Smooth muscle cell of the umbilical artery (primary cell): ENCODE results near the gene MACROD2. TPM values are rescaled to one million over a fixed set of nuclear protein-coding genes. Genes with fewer than 3 reads are reported as not detected.

ENCODE experiments used
- total RNA-seq: library from RNA; depleted of rRNA; stranded (reverse); fragments of >200 nt; gene quantifications from 2 replicates; pipeline ENCODE4 v1.2.3, GENCODE V29; 2014

The MACROD2 gene
- total RNA-seq = 1.8 and 2.6 TPM in 2 replicates

DNA sequence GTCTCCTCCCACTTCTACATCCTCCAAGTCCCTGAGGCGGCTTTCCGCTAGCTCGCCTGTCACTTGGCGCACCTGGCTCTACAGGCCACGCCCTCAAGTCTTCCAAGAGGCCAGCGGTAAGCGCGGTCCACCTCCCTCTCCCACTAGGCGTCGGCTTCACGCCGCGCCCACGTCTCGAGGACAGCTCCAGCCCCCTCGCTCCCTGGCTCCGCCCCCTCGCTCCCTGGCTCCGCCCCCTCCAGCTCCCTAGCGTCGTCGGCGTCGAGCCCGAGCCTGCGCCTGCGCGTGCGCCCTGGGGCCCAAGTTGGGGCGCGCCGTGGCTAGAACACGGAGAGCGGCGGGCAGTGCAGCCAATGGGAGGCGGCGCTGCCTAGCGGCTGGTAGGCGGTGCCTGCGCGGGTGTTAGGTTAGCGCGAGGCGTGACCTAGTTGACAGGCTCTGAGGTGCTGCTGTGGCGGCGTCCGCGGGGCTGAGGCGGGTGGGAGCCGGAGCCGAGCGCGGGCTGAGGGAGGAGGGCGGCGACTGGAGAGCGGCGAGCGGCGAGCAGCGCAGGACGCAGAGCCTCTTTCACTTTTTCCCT is at the start of gene MACROD2:
TSS of gene MACROD2 (plus strand) at position 431 of the 580 bp plus-strand sequence.

GRCh38 chr20:13990465-13990864 is 4.9 kb upstream of the MACROD2 start, which contains the start of gene SEL1L2:
SEL1L2 (minus strand) TSS chr20:13990614; CDS start chr20:13990534, 80 bp downstream.

DNA sequence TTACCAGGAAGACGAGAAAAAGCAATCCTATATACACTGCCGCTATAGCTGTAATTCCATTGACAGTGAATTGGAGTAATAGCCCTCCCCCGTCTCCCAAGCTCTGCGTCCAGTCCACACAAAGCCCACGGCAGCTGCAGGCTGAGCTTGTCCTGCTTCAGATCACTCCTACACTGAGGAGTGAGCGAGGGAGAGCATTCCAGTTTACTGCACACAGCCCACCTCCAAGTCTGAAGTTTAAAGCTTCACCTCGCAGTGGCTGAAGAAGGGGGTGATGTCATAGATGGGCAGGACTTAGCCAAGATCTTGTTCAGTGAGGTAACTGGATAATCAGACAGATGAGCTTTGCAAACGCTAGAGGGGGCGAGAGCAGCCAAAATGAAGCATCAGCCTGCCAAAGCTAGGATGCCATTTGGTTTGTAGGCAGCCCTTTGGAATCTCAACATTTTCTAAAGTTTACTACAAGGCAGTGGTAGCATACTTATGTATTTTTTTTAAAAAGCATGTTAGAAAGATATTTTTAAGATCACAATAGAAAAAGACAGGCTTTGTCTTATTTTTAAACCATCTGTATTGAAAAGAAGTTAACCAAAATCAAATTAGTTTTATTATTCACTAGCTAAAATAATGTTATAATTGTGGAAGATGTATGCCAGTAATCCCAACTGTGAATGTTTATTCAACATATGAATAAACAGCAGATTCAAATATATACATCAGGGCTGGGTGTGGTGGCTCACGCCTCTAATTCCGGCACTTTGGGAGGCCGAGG is 342.3 kb downstream of the MACROD2 start, which contains the start of gene FLRT3:
TSS of gene FLRT3 (minus strand) at position 213 of the 772 bp plus-strand sequence. CDS start 10,106 bp downstream, outside the sequence.

Other genes with a start within 250 kb of the MACROD2 start
- gene ESF1, start 210.6 kb upstream of the MACROD2 start, total RNA-seq = 14.0 and 20.7 TPM in 2 replicates
- 12.2 and 12.5 TPM in 2 replicates for gene NDUFAF5, start 210.5 kb upstream of the MACROD2 start, total RNA-seq
- 0.89 TPM in 1 of 2 replicates, not detected in the other for gene SEL1L2, start 4.9 kb upstream of the MACROD2 start, total RNA-seq